H1 (cell line): Measurements from ENCODE around the gene DAAM1. TPM values are rescaled to one million over a fixed set of nuclear protein-coding genes. Genes with fewer than 3 reads are reported as not detected.
A peak's percentile ranks its signal among the peaks of the same experiment; 100 is the strongest.

ENCODE experiments used
- CTCF ChIA-PET: fragments of 300-600 bp; sonication (Branson Sonifier 250); formaldehyde crosslinking; loops from one replicate; lab custom pipeline; 2021; ENCODE audit not compliant: partially characterized antibody; lab: Charles Lee
- POLR2A ChIA-PET: fragments of 300-600 bp; sonication (Branson Sonifier 250); formaldehyde crosslinking; loops from one replicate; lab custom pipeline; 2021; ENCODE audit warnings: inconsistent platforms; ENCODE audit not compliant: partially characterized antibody; lab: Charles Lee
- DNase-seq, 2 experiments: peaks; one replicate each; pipeline versions ENCODE4 v3.0.0 to v3.0.0-alpha.2; 2010 to 2022; ENCODE audit warnings: low spot score in 2 of 2, low read depth in 1 of 2, mixed read lengths in 1 of 2
- FAIRE-seq: peaks from 2 replicates; lab custom pipeline; 2011; peaks lifted over from hg19 to GRCh38; lab: Jason Lieb, UNC
- H2AFZ ChIP-seq: 2 replicates; pipeline ENCODE4 v1.8.1; 2012; ENCODE audit warnings: low read length, inconsistent platforms
- H2AK5ac ChIP-seq: 2 replicates; pipeline ENCODE4 v1.6.1; 2013; ENCODE audit warnings: low read depth, low read length
- H2BK120ac ChIP-seq: replicated peaks from 2 replicates; pipeline ENCODE3; 2013; ENCODE audit warnings: low read depth, low read length, inconsistent platforms
- H2BK12ac ChIP-seq: 2 replicates; pipeline ENCODE4 v1.6.1; 2013; ENCODE audit warnings: low read depth, low read length
- H2BK15ac ChIP-seq: 2 replicates; pipeline ENCODE4 v1.6.1; 2013; ENCODE audit warnings: low read length
- H2BK20ac ChIP-seq: 2 replicates; pipeline ENCODE4 v1.6.1; 2013; ENCODE audit warnings: low read length
- H2BK5ac ChIP-seq: 2 replicates; pipeline ENCODE4 v1.6.1; 2013; ENCODE audit warnings: low read depth, low read length
- H3K14ac ChIP-seq: 2 replicates; pipeline ENCODE4 v1.6.1; 2013; ENCODE audit warnings: inconsistent platforms; ENCODE audit not compliant: insufficient read length
- H3K18ac ChIP-seq: 2 replicates; pipeline ENCODE4 v1.6.1; 2013; ENCODE audit warnings: low read length; ENCODE audit errors: extremely low read depth
- H3K23ac ChIP-seq: 2 replicates; pipeline ENCODE4 v1.6.1; 2013; ENCODE audit warnings: inconsistent platforms; ENCODE audit not compliant: insufficient read length
- H3K23me2 ChIP-seq: 2 replicates; pipeline ENCODE4 v1.6.1; 2013; ENCODE audit warnings: low read depth, low read length
- H3K27ac ChIP-seq: 2 replicates; pipeline ENCODE4 v1.6.1; 2011; ENCODE audit warnings: low read depth, low read length, inconsistent platforms
- H3K27me3 ChIP-seq, 4 experiments: replicated peaks in 1 of 4; 1 replicate in 1 of 4; 2 replicates in 3 of 4; pipeline versions ENCODE4 v1.6.1 to v1.8.1; 2011 to 2013; ENCODE audit warnings: low read length in 3 of 4, mild to moderate bottlenecking in 3 of 4, inconsistent platforms in 2 of 4, mixed read lengths in 2 of 4, moderate library complexity in 1 of 4; ENCODE audit not compliant: control insufficient read depth in 3 of 4, insufficient read depth in 3 of 4; ENCODE audit errors: extremely low read depth in 1 of 4
- H3K36me3 ChIP-seq, 4 experiments: 2 replicates each; pipeline versions ENCODE4 v1.6.1 to v1.8.1; 2011 to 2013; ENCODE audit warnings: mild to moderate bottlenecking in 4 of 4, low read length in 3 of 4, moderate library complexity in 2 of 4, control low read depth in 1 of 4, inconsistent platforms in 1 of 4; ENCODE audit not compliant: insufficient read depth in 4 of 4, control insufficient read depth in 2 of 4
- H3K4ac ChIP-seq: replicated peaks from 2 replicates; pipeline ENCODE3; 2013; ENCODE audit warnings: low read length, low read depth, mixed read lengths, inconsistent platforms; ENCODE audit not compliant: insufficient read length
- H3K4me1 ChIP-seq, 4 experiments: replicated peaks in 1 of 4; 1 replicate in 1 of 4; 2 replicates in 3 of 4; pipeline versions ENCODE4 v1.6.1 to v1.8.1; 2011 to 2013; ENCODE audit warnings: low read length in 3 of 4, inconsistent platforms in 2 of 4, mixed read lengths in 1 of 4; ENCODE audit not compliant: insufficient read depth in 4 of 4, control insufficient read depth in 3 of 4
- H3K4me2 ChIP-seq, 2 experiments: 2 replicates each; pipeline versions ENCODE4 v1.6.1 to v1.8.1; 2011 to 2013; ENCODE audit warnings: low read depth in 2 of 2, low read length in 2 of 2, control low read depth in 1 of 2, inconsistent platforms in 1 of 2, mild to moderate bottlenecking in 1 of 2; ENCODE audit not compliant: insufficient read depth in 1 of 2
- H3K4me3 ChIP-seq, 4 experiments: fragments of 200-600, 300-600 bp in 1 of 4; sonication (generic), shearing (Covaris generic), sonication (Bioruptor Twin) in 1 of 4; 2 replicates each; pipeline versions ENCODE4 v1.5.1 to v1.8.1; 2011 to 2016; ENCODE audit warnings: low read length in 4 of 4, low read depth in 3 of 4, control low read depth in 2 of 4, inconsistent platforms in 2 of 4, mild to moderate bottlenecking in 2 of 4, mixed read lengths in 1 of 4, moderate library complexity in 1 of 4; ENCODE audit not compliant: insufficient read depth in 2 of 4; ENCODE audit errors: extremely low read depth in 1 of 4
- H3K56ac ChIP-seq: replicated peaks from 2 replicates; pipeline ENCODE3; 2013; ENCODE audit warnings: low read depth, mild to moderate bottlenecking, mixed read lengths, low read length, inconsistent platforms; ENCODE audit not compliant: insufficient read length
- H3K79me1 ChIP-seq: 2 replicates; pipeline ENCODE4 v1.6.1; 2013; ENCODE audit warnings: low read depth, low read length, control low read depth
- H3K79me2 ChIP-seq, 2 experiments: 2 replicates each; pipeline versions ENCODE4 v1.6.1 to v1.8.1; 2012 to 2013; ENCODE audit warnings: low read length in 2 of 2, mild to moderate bottlenecking in 2 of 2, inconsistent platforms in 1 of 2; ENCODE audit not compliant: insufficient read depth in 2 of 2, control insufficient read depth in 1 of 2
- H3K9ac ChIP-seq, 4 experiments: replicated peaks in 1 of 4; 1 replicate in 1 of 4; 2 replicates in 3 of 4; pipeline versions ENCODE4 v1.6.1 to v1.8.1; 2011 to 2013; ENCODE audit warnings: low read depth in 3 of 4, low read length in 3 of 4, control low read depth in 2 of 4, mild to moderate bottlenecking in 2 of 4, moderate library complexity in 2 of 4, inconsistent platforms in 1 of 4; ENCODE audit errors: extremely low read depth in 1 of 4
- H3K9me3 ChIP-seq, 2 experiments: 2 replicates each; pipeline versions ENCODE4 v1.6.1 to v1.8.1; 2012 to 2013; ENCODE audit warnings: mild to moderate bottlenecking in 2 of 2, moderate library complexity in 2 of 2, control low read depth in 1 of 2, inconsistent platforms in 1 of 2, low read depth in 1 of 2, low read length in 1 of 2, mixed read lengths in 1 of 2; ENCODE audit not compliant: insufficient read depth in 2 of 2
- H4K20me1 ChIP-seq, 2 experiments: replicated peaks in 1 of 2; 2 replicates each; pipeline versions ENCODE3 to v1.8.1; 2011 to 2013; ENCODE audit warnings: inconsistent platforms in 2 of 2, low read length in 2 of 2, mild to moderate bottlenecking in 1 of 2; ENCODE audit not compliant: insufficient read depth in 2 of 2, control insufficient read depth in 1 of 2
- H4K5ac ChIP-seq: 2 replicates; pipeline ENCODE4 v1.6.1; 2013; ENCODE audit warnings: low read length, low read depth, mixed read lengths, inconsistent platforms; ENCODE audit not compliant: insufficient read length
- H4K8ac ChIP-seq: 2 replicates; pipeline ENCODE4 v1.8.0; 2013; ENCODE audit warnings: mild to moderate bottlenecking, moderate library complexity, low read length, inconsistent platforms; ENCODE audit not compliant: insufficient read depth; ENCODE audit errors: extremely low read depth
- H4K91ac ChIP-seq: replicated peaks from 2 replicates; pipeline ENCODE3; 2013; ENCODE audit warnings: low read length, mixed read lengths, inconsistent platforms; ENCODE audit not compliant: insufficient read length
- ASH2L ChIP-seq: fragments of 200-600, 300-600 bp; sonication (generic); IDR thresholded peaks from one replicate; pipeline ENCODE4 v1.7.1; 2017; ENCODE audit warnings: low read length
- CREB1 ChIP-seq: IDR thresholded peaks from 2 replicates; pipeline ENCODE4 v1.6.1; 2012; ENCODE audit warnings: inconsistent platforms
- KDM5A ChIP-seq: fragments of 200-600 bp; IDR thresholded peaks from 2 replicates; pipeline ENCODE4 v1.7.1; 2012; ENCODE audit warnings: mild to moderate bottlenecking, low read length, inconsistent platforms, mixed read lengths
- SIN3A ChIP-seq, 2 experiments: IDR thresholded peaks in 1 of 2; conservative IDR thresholded peaks in 1 of 2; 2 replicates each; pipeline ENCODE4 v1.6.1; 2011 to 2012; ENCODE audit warnings: low read length in 2 of 2, improper control_type of control experiment in 1 of 2, low read depth in 1 of 2, mild to moderate bottlenecking in 1 of 2
- SP1 ChIP-seq: IDR thresholded peaks from 2 replicates; pipeline ENCODE4 v1.6.1; 2011; ENCODE audit warnings: low read depth, low read length
- TAF1 ChIP-seq: IDR thresholded peaks from 2 replicates; pipeline ENCODE4 v1.6.1; 2011; ENCODE audit warnings: mild to moderate bottlenecking, low read depth, low read length
- WGBS, 2 experiments: shearing (Covaris generic) in 1 of 2; methylation state at CpG; one replicate each; pipeline versions ENCODE4 v1.1.6 to v1.1.7; 2013 to 2015; ENCODE audit warnings: low lambda C conversion rate in 2 of 2, mixed read lengths in 2 of 2, inconsistent platforms in 1 of 2, low coverage in 1 of 2, missing lambda C conversion rate in 1 of 2; ENCODE audit not compliant: insufficient replicate concordance in 2 of 2, insufficient coverage in 1 of 2, insufficient read length in 1 of 2; ENCODE audit errors: extremely low coverage in 1 of 2, missing lambda C conversion rate in 1 of 2; 5-methylcytosine and 5-hydroxymethylcytosine counted together
- polyA plus RNA-seq, 7 experiments: library from polyadenylated mRNA; depleted of rRNA in 3 of 7; stranded (reverse) in 5 of 7; unstranded in 2 of 7; fragments of >200 nt in 5 of 7; fragments of 200-250 nt in 2 of 7; gene quantifications; 1 replicate in 5 of 7; 2 replicates in 1 of 7; 4 replicates in 1 of 7; pipeline versions ENCODE4 v1.2.1 to v1.2.3, GENCODE V29; 2011 to 2013; ENCODE audit warnings: missing spikeins in 2 of 7, mixed read lengths in 2 of 7
- total RNA-seq: library from RNA; stranded (reverse); fragmentation: NEBNext Ultra II Directional; extraction: Animal tissue kit (Norgen Biotek cat#: 25700); gene quantifications from 2 replicates; pipeline ENCODE4 v1.2.1, GENCODE V29; 2021

DAAM1 gene
- total and polyA plus RNA-seq, 2 of the 8 experiments (the other 6 are each of a cell fraction or from before 2014, with no cell fraction given): 5.0 to 44.9 TPM

- peaks cover 0 to 38% of the 10 kb centered on the region in 2 experiments; a peak in 2 of 4 replicates for H3K79me2 ChIP-seq
- peak; percentile 69 to 86 for DNase-seq
- H3K23ac ChIP-seq: no peak overlapping the region
- peak overlapping the region; percentile 84 to 97 (median 85) for H3K4me3 ChIP-seq
- H2BK20ac ChIP-seq: no peak overlapping the region
- no peak overlapping the region for H3K4ac ChIP-seq
- peak overlapping the region in 3 of 4 experiments; percentile 15 to 76 (median 26); a peak in 5 of 7 replicates for H3K9ac ChIP-seq
- H2BK120ac ChIP-seq: no peak overlapping the region
- no peak overlapping the region for H2BK12ac ChIP-seq
- no peak overlapping the region for H3K14ac ChIP-seq
- no peak overlapping the region for H4K91ac ChIP-seq
- H3K27me3 ChIP-seq: peaks cover 0 to 4% (median 3%) of the 10 kb centered on the region in 4 experiments; a peak in 2 of 7 replicates
- no peaks in the 10 kb centered on the region for H3K9me3 ChIP-seq
- no peak overlapping the region for H4K8ac ChIP-seq
- H3K4me2 ChIP-seq: peak overlapping the region; percentile 93 to 100
- ChIA-PET POLR2A (no interaction called here), CTCF (interaction anchor here (0.7 to 2.3 kb wide), 13 partner anchors 9 to 254 kb away, joined by 3 to 7 read pairs (median 4); no protein-coding TSS in a partner anchor)
- H4K20me1 ChIP-seq: peaks cover 2 to 6% of the 10 kb centered on the region in 2 experiments
- peak overlapping the region; percentile 0; the same call in 1 of the 2 replicates for H2AFZ ChIP-seq
- H3K23me2 ChIP-seq: peaks cover 18% of the 10 kb centered on the region
- H3K27ac ChIP-seq: 0 out of 2 replicates have a peak overlapping the region, but pooled peaks have one; percentile 32
- no peak overlapping the region for H2AK5ac ChIP-seq
- TF ChIP-seq KDM5A (no peak), TAF1 (peak; percentile 7; the same call in 1 of the 2 replicates), ASH2L (peak; percentile 60), SIN3A (conservative IDR thresholded peaks at IDR 0.05 in 1 of 2, IDR thresholded peaks at IDR 0.05 in 1 of 2; ENCODE audit: low read depth in 1 of 2, low read length in 2 of 2) (peak; percentile 69 to 81; a peak in 3 of 4 replicates), SP1 (0 out of 2 replicates have a peak, but pooled peaks have one; percentile 43), CREB1 (no peak)
- 5% methylated on average over 25 of the region's 25 CpGs; no CpG with 5 or more reads in 1 of the 2 experiments for WGBS, 2 experiments
- FAIRE-seq: no peak
- H3K36me3 ChIP-seq: no peaks in the 10 kb centered on the region
- no peak overlapping the region for H3K18ac ChIP-seq
- H2BK15ac ChIP-seq: no peak overlapping the region
- no peaks in the 10 kb centered on the region; the same call in 1 of the 2 replicates for H3K79me1 ChIP-seq
- H3K56ac ChIP-seq: no peak overlapping the region
- H4K5ac ChIP-seq: no peak overlapping the region
- H2BK5ac ChIP-seq: no peak overlapping the region
- peaks cover 0 to 5% (median 0%) of the 10 kb centered on the region in 4 experiments; a peak in 2 of 7 replicates for H3K4me1 ChIP-seq
Observed at GRCh38 chr14:59189786-59190368, 1.4 kb downstream of the DAAM1 start.
